GM18499 (cell line): ENCODE measurements around the gene PYY.

Experiments
- ATAC-seq: cut with Tn5 transposase; IDR thresholded peaks from one replicate; pipeline ENCODE4 v1.9.1; 2021; ENCODE audit warnings: moderate number of reproducible peaks; ENCODE audit not compliant: insufficient read depth, unreplicated experiment

PYY gene

GRCh38 chr17:43918026-43918389 lies 35.7 kb downstream of the PYY start:
- no peak for ATAC-seq

GRCh38 chr17:43917348-43918025 lies 36.3 kb downstream of the PYY start:
- ATAC-seq, result no peak

GRCh38 chr17:43917016-43917347 lies 36.8 kb downstream of the PYY start:
- no peak for ATAC-seq

DNA sequence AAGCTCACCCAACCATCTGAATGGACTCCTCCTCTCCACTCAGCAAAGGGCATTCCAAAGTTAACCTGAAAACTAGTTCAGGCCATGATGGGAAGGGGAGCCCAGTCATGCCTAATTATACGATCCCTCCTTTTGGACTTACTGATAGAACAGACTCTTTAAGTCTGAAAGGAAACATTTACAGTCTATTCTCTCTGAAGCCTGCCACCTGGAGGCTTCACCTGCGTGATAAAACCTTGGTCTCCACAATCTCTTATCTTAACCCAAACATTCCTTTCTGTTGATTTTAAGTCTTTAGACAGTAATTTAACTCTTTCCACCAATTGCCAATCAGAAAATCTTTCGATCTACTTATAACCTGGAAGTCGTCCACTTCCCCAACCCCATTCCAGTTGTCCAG lies 37.4 kb downstream of the PYY start:
- no peak for ATAC-seq

DNA sequence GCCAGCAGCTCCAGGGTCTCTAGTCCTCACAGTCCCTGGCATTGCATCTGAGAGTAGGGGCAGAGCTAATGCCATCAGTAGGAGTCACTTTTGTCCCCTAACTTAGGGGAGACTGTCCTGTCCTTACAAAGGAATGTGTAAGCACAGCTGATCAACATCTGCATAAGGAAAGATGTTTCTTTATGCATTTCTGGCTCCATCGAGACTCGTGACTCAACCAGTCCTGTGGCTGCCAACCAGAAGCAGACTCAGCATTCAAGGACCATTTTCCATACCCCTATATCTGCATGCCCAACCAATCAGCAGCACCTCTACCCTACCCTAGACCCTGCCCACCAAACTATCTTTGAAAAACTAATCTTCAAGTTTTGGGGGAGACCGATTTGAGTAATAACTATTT lies 38.2 kb downstream of the PYY start:
- no peak for ATAC-seq

DNA sequence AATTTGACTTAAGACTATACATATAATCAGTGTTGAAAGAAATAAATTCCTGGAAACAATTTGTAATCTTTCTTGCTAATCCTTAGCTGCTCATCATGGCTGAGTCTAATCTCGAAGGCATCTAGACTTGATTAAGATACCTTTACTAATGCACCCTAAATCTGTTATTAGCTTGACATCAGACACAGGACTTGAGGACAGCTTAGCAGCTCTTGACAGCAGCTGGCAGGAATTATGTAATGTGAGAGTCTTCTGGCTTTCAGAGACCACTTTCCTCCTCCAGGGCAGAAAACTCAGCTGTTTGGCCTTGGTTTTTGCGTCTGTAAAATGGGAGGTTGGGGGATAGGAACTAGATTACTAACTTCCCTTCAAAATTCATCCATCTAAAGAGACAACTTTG lies 39.3 kb downstream of the PYY start:
- no peak for ATAC-seq

DNA sequence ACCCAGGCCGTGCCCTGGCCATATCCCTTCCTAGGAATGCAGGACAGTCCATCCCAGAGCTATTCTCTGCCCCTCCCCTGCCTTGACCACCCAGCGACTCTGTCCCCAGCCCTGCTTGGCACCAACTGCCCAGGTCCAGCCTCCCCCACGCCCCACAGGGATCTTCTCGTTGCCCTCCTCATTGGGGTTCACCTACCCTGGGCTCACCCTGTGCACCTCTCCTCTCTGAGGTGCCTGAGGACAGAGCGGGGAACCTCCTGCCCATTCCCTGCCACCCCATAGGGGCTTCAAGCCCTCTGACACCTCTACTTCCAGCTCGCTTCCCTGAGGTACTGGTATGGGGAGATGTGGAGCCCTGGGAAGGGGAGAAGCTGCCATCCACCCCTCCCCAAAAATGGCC lies 40.2 kb downstream of the PYY start:
- no peak for ATAC-seq

GRCh38 chr17:43912635-43913304 lies 41.0 kb downstream of the PYY start:
- no peak for ATAC-seq

GRCh38 chr17:43911904-43912303 lies 41.8 kb downstream of the PYY start:
- no peak for ATAC-seq

DNA sequence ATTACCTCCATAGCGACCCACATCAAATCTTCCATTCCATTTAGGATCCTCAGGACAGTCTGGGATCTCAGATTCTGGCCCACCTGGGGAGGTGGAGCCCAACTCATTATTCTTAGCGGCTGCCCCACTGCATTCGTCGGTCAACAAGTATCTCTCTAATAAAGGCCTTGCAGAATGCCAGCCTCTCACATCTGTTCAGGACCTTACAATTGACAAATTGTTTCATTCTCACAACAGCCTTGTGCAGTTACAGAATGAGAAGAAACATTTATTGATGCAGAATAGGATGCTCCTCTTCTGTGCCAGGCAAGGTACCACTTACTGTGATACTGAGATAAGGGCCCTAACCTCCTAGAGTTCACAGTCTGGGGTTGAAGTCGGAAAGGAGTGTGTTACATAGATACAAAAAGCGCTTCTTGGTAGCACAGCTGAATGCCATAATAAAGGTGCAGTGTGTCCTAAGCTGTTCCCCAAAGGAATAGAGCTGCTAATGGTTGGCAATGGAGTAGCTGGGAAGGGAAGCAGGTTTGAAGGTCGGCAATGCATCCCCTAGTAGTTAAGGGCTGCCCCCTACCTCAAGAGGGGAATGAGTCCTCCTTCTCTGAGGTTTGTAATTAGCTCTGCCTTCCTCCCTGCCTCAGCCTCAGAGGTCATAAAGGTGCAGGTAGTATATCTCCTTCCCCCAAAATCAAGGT lies 44.1 kb downstream of the PYY start:
- ATAC-seq, result no peak

DNA sequence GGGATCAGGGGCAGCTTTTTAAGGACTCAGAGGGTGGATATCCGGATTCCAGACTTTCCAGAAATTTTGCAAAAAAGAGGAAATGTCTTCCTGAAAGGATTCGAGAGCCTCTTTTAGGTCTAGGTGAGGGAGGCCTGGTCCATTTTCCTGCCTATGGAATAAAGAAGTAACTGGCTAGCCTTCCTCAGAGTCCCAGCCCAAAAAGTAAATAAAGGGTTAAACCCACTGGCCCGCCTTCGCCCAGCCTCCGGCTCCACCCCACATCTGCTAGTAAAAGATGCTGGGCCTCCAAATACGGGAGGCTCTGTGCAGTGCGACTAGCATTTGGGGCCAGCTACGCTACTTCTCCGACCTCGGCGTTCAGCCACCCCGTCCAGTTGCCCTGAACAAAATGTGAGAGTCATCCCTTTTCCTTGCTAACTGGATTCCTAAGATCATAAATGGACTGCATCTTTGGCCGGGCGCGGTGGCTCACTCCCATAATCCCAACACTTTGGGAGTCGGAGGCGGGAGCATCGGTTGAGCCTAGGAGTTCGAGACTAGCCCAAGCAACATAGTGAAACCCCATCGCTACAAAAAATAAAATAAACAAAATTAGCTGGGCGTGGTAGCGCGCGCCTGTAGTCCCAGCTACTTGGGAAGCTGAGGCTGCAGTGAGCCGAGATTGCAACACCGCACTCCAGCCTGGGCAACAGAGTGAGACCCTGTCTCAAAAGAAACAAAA lies 45.6 kb downstream of the PYY start:
- ATAC-seq, result no peak

DNA sequence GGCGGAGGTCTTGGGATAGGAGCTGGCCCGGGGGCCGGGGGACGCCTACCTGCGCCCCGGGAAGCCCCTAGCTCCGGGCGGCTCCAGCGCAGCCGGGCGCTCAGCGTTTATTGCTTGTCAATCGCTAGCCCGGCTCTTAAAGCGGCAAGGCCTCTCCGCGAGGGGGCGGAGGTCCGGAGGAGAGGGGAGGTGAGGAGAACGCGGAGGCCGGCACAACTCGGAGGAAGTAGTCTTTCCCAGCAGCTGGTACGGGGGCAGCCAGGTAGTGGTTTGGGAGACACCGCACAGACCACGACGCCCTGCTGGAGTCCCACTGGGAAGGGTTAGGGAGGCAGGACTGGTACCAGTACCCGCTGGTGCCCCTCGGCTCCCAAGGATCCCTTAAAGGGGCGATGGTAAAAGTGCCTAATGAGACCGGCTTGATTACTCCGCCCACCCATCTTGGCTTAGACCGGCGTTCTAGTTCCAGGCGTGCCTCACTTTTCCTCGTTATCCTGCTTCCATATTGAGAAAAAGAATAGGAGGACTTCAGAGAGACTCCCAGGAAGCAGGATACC lies 46.2 kb downstream of the PYY start, which contains the start of gene MPP2:
MPP2 (minus strand) TSS at position 112 of the 557 bp plus-strand sequence. CDS start 3,076 bp downstream, outside the sequence.
- ATAC-seq, result no peak

GRCh38 chr17:43906951-43907424 lies 46.8 kb downstream of the PYY start:
- no peak for ATAC-seq

- no peak for ATAC-seq
Measured at GRCh38 chr17:43905985-43906852, 47.5 kb downstream of the PYY start.

GRCh38 chr17:43905400-43905984 lies 48.2 kb downstream of the PYY start:
- ATAC-seq, result no peak
